Activated CD4-positive, alpha-beta T cell treated with anti-CD3 and anti-CD28 coated beads, Interleukin-2, Interleukin-6, amounts not matched to agents 100 ng/mL and 50 ng/mL, durations not matched to agents 16 hours and 8 hours (primary cell): ENCODE results near the gene BIK.

Experiments
- DNase-seq: peaks from one replicate; pipeline ENCODE4 v3.0.0-alpha.2; 2020

The BIK gene

GRCh38 chr22:43106302-43106701 is 4.2 kb upstream of the BIK start:
- no peak for DNase-seq

- no peak for DNase-seq
These were observed 1.0 kb upstream of the BIK start for GRCh38 chr22:43109511-43109910.

- no peak for DNase-seq
These were observed 568 bp upstream of the BIK start for GRCh38 chr22:43109921-43110443.

GRCh38 chr22:43110927-43111623 is 525 bp downstream of the BIK start:
- DNase-seq = peak; percentile 33

- no peak for DNase-seq
These were observed 3.1 kb downstream of the BIK start for GRCh38 chr22:43113526-43114251.

GRCh38 chr22:43114958-43115357 is 4.4 kb downstream of the BIK start:
- DNase-seq = no peak

- no peak for DNase-seq
These were observed 6.4 kb downstream of the BIK start for GRCh38 chr22:43116932-43117331.

GRCh38 chr22:43118024-43118849 is 7.7 kb downstream of the BIK start:
- DNase-seq = no peak

GRCh38 chr22:43118953-43119458 is 8.5 kb downstream of the BIK start:
- no peak for DNase-seq

- DNase-seq = no peak
These were observed 16.1 kb downstream of the BIK start for GRCh38 chr22:43126501-43127165.

- DNase-seq = no peak
These were observed 16.8 kb downstream of the BIK start for GRCh38 chr22:43127166-43127908.

- DNase-seq = no peak
These were observed 17.6 kb downstream of the BIK start for GRCh38 chr22:43128116-43128515.

- no peak for DNase-seq
These were observed 18.4 kb downstream of the BIK start for GRCh38 chr22:43128928-43129424.

GRCh38 chr22:43129426-43130425 is 19.2 kb downstream of the BIK start:
- no peak for DNase-seq

GRCh38 chr22:43131773-43132501 is 21.4 kb downstream of the BIK start:
- no peak for DNase-seq

GRCh38 chr22:43133401-43133800 is 22.9 kb downstream of the BIK start:
- DNase-seq = no peak

- DNase-seq = no peak
These were observed 24.0 kb downstream of the BIK start for GRCh38 chr22:43134553-43134952.

- DNase-seq = no peak
These were observed 25.0 kb downstream of the BIK start for GRCh38 chr22:43135565-43135964.

GRCh38 chr22:43136255-43136654 is 25.7 kb downstream of the BIK start:
- DNase-seq = peak; percentile 44

- no peak for DNase-seq
These were observed 26.3 kb downstream of the BIK start for GRCh38 chr22:43136801-43137200.
